Tibial artery (tissue), 4 donors: Measurements from ENCODE around the gene IRF2.

Experiments used
- DNase-seq, 2 donors: peaks; one replicate each; pipeline ENCODE4 v3.0.0-alpha.2; 2019
- H3K27ac ChIP-seq, 2 donors: fragments of 200-600 bp; sonication (generic) in 1 of 2; 1 replicate in 1 of 2; 2 replicates in 1 of 2; pipeline ENCODE4 v1.5.1; 2018 to 2019; ENCODE audit warnings: mild to moderate bottlenecking in 1 of 2
- H3K27me3 ChIP-seq, 2 donors: fragments of 200-600 bp; sonication (generic) in 1 of 2; one replicate each; pipeline versions ENCODE4 v1.5.1 to v1.6.0; 2016 to 2019
- H3K36me3 ChIP-seq, 3 donors: fragments of 200-600 bp; sonication (generic) in 2 of 3; one replicate each; pipeline ENCODE4 v1.5.1; 2016 to 2019; ENCODE audit warnings: mild to moderate bottlenecking in 2 of 3
- H3K4me1 ChIP-seq, 4 donors: fragments of 200-600 bp; sonication (generic) in 2 of 4; 1 replicate in 3 of 4; 2 replicates in 1 of 4; pipeline ENCODE4 v1.5.1; 2016 to 2019
- H3K4me3 ChIP-seq, 2 donors: fragments of 200-600 bp; sonication (generic) in 1 of 2; 1 replicate in 1 of 2; 2 replicates in 1 of 2; pipeline ENCODE4 v1.5.1; 2018 to 2019; ENCODE audit warnings: mild to moderate bottlenecking in 2 of 2
- H3K9me3 ChIP-seq, 3 donors: fragments of 200-600 bp; sonication (generic) in 1 of 3; one replicate each; pipeline ENCODE4 v1.5.1; 2016 to 2019
- intact Hi-C: fragments of 100-400 bp; cut with DNase I; formaldehyde crosslinking; loops from one replicate; pipeline ENCODE4 v1.15.0; 2023; ENCODE audit warnings: low total_unique reads
- TF ChIP-seq, protein P1 (sequence below), 2 experiments: fragments of 200-600 bp in 1 of 2; fragments of 450-650 bp in 1 of 2; IDR thresholded peaks; one replicate each; pipeline ENCODE4 v1.5.1; 2017 to 2019; ENCODE audit warnings: antibody characterized with exemption in 2 of 2, mild to moderate bottlenecking in 1 of 2, moderate library complexity in 1 of 2

IRF2 gene

DNA sequence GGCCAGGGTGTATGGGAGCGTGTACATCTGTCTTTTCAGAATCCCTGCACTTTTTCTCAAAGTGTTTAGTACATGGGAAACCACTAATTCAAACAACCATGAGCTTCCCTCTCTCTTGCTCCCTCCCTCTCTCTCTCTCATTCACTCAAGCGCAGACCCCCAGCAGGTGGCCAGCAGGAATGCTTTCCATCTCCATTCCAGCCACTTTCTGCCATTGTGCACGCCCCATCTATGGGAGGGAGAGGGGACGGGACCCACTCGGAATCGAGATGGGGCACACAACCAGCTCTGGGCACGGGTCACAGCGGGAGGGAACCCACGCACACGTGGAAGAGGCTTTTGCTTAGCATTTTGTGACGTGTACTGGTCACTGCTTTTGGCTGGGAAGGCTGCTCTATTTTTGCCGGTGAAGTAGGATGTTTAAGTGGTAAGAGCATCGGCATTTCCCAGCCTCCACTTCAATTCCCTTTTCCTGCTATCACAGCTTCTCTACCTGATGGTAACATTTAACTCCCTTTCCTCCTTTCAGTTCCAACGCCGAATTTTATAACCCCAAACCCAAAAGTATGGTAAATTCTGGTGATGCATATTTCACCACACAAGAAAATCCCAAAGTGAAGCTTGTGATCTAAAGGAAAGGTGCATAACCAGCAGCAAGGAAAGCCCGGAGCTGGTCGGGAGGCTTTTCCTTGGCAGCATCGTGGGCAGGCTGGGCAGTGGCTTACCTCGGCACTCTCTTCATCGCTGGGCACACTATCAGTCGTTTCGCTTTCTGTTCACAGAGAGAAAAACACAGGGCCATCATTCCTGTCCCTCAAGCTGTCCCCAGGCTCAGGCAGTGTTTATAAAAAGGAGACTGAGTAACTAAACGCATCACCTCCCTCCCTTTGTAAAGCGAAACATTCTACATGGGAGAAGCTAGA, 84.1 kb downstream of the IRF2 start:
- no peak overlapping the region for H3K4me3 ChIP-seq
- peaks cover 0 to 17% (median 7%) of the 10 kb centered on the region in 4 donors for H3K4me1 ChIP-seq
- H3K36me3 ChIP-seq, result peaks cover 64 to 86% (median 75%) of the 10 kb centered on the region in 3 donors
- H3K27ac ChIP-seq, result no peak overlapping the region
- no peaks in the 10 kb centered on the region for H3K27me3 ChIP-seq
- no peaks in the 10 kb centered on the region for H3K9me3 ChIP-seq
- no peak for DNase-seq
- intact Hi-C loops, result loop anchor here (5.0 kb wide), 1 partner anchor 67 kb away; no protein-coding TSS in a partner anchor
- TF ChIP-seq, protein P1, sequence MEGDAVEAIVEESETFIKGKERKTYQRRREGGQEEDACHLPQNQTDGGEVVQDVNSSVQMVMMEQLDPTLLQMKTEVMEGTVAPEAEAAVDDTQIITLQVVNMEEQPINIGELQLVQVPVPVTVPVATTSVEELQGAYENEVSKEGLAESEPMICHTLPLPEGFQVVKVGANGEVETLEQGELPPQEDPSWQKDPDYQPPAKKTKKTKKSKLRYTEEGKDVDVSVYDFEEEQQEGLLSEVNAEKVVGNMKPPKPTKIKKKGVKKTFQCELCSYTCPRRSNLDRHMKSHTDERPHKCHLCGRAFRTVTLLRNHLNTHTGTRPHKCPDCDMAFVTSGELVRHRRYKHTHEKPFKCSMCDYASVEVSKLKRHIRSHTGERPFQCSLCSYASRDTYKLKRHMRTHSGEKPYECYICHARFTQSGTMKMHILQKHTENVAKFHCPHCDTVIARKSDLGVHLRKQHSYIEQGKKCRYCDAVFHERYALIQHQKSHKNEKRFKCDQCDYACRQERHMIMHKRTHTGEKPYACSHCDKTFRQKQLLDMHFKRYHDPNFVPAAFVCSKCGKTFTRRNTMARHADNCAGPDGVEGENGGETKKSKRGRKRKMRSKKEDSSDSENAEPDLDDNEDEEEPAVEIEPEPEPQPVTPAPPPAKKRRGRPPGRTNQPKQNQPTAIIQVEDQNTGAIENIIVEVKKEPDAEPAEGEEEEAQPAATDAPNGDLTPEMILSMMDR (IDR thresholded peaks at IDR 0.05), result no peak

DNA sequence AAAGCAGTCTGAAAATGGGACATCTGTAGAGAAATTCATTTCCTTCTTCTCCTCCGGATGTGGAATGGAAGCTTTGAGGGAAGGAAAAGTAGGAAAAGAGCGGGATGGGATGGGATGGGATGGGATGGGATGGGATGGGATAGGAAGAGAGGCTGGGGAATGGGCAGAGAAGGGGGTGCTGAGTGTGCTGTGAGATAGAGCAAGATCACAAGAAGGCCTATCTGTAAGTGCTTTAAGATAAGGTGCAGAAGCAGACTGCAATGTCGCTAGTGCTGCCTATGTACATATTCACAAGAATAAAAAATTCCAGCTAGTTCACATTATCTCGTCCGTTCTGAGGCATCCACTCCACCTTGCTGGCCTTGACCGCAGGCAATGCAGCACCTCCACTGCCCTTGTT, 86.2 kb downstream of the IRF2 start:
- H3K27ac ChIP-seq, result no peak overlapping the region

DNA sequence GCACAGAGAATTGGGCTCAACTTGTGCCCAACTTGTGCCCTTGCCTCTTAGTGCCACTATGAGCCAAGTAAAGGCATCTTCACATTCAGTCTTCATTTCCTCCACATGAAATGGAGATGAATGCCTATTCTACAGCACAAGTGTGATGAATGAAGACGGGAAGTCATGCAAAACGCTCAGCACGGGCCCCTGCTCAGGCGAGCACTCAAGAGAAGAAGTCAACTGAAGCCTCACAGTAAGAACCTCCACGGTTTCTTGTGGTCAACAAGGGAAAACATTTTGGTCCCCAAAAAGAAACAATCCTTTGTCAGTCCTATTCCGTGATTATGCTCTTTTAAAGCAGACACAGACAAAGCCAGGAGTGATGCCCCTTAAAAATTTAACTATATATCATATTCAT, 87.0 kb downstream of the IRF2 start:
- Histone ChIP-seq H3K4me1 (peaks cover 4 to 45% (median 29%) of the 10 kb centered on the region in 4 donors), H3K27ac (no peak overlapping the region), H3K36me3 (peaks cover 47 to 58% (median 58%) of the 10 kb centered on the region in 3 donors), H3K9me3 (no peaks in the 10 kb centered on the region), H3K4me3 (no peak overlapping the region), H3K27me3 (no peaks in the 10 kb centered on the region)
- DNase-seq, result no peak
- TF ChIP-seq, protein P1 (IDR thresholded peaks at IDR 0.05), result no peak
- intact Hi-C loops, result loop anchor here (5.0 kb wide), 1 partner anchor 70 kb away; no protein-coding TSS in a partner anchor

More for the DNA sequence above, 86.2 kb downstream of the IRF2 start:
- no peak overlapping the region for H3K4me3 ChIP-seq
- H3K27me3 ChIP-seq, result no peaks in the 10 kb centered on the region
- TF ChIP-seq, protein P1 (IDR thresholded peaks at IDR 0.05), result no peak
- H3K4me1 ChIP-seq, result peaks cover 4 to 39% (median 27%) of the 10 kb centered on the region in 4 donors
- H3K9me3 ChIP-seq, result no peaks in the 10 kb centered on the region
- DNase-seq, result no peak
- intact Hi-C loops, result loop anchor here (5.0 kb wide), 1 partner anchor 69 kb away; no protein-coding TSS in a partner anchor
- peaks cover 52 to 65% (median 65%) of the 10 kb centered on the region in 3 donors for H3K36me3 ChIP-seq

DNA sequence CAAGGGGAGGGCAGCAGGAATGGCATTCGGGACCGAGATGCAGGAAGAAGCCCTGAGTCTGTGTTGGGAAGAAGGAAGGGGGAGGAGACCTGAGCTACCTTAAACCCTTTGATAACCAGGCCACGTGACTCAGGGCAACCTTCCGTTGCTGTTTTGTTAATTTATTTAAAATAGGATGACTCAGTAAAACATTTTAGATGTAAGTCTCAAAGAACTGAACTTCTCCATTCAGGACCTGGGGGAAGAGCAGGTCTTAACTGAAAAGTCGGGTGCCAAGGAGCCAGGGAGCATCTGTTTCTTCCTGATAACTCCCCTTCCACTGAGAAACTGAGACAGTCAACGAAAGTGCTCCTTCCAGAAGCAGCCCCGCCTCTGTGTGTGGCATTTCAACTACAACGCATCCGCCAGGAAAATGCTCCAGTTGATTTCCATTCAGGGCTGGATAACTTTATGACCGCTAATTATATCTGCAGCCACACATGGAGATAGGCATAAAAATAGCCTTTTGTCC, 88.0 kb downstream of the IRF2 start:
- Histone ChIP-seq H3K27me3 (no peaks in the 10 kb centered on the region), H3K4me1 (peaks cover 4 to 45% (median 29%) of the 10 kb centered on the region in 4 donors), H3K36me3 (peaks cover 37 to 49% (median 48%) of the 10 kb centered on the region in 3 donors), H3K4me3 (no peak overlapping the region), H3K9me3 (no peaks in the 10 kb centered on the region), H3K27ac (peak overlapping the region; percentile 4 to 78)
- TF ChIP-seq, protein P1 (IDR thresholded peaks at IDR 0.05), result no peak
- intact Hi-C loops, result loop anchor here (5.0 kb wide), 1 partner anchor 71 kb away; no protein-coding TSS in a partner anchor
- no peak for DNase-seq

DNA sequence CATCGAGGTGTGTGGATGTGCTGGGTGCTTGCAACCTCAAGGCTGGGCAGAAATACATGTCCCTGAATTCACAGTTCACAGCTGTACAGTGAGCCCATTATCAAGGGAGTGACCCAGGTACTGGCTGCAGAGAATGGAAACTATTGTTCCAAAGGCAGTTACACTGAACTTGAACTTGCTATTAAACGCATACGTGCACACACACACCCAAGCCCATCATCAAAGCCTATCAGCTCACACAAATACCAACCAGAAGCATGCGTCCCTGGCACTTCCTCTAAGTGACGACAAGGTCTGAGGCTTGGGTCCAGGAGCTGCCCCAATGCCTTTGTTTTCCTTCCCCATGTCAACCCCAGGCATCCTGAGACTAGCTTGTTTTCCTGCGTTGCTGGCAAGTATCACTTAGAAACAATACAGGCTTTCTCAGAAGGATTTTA, 88.6 kb downstream of the IRF2 start:
- TF ChIP-seq, protein P1 (IDR thresholded peaks at IDR 0.05), result no peak
- Histone ChIP-seq H3K9me3 (no peaks in the 10 kb centered on the region), H3K27ac (peak overlapping the region; percentile 74 to 78), H3K4me3 (no peak overlapping the region), H3K4me1 (peaks cover 4 to 45% (median 29%) of the 10 kb centered on the region in 4 donors), H3K27me3 (no peaks in the 10 kb centered on the region), H3K36me3 (peaks cover 34 to 43% (median 42%) of the 10 kb centered on the region in 3 donors)
- DNase-seq, result peak in 1 of 2 donors; percentile 55
- intact Hi-C loops, result loop anchor here (5.0 kb wide), 1 partner anchor 72 kb away; no protein-coding TSS in a partner anchor
